GM13977 (cell line): ENCODE measurements around the gene RAPGEF3.

ENCODE experiments used
- DNase-seq: peaks from one replicate; pipeline ENCODE4 v3.0.0; 2012; ENCODE audit warnings: low spot score
- CTCF ChIP-seq: IDR thresholded peaks from 2 replicates; pipeline ENCODE4 v1.5.1; 2012; ENCODE audit warnings: mild to moderate bottlenecking, control low read depth; ENCODE audit not compliant: insufficient read depth; ENCODE audit errors: extremely low read depth, missing control alignments
- in situ Hi-C: fragments of 300-500 bp; cut with MboI; formaldehyde crosslinking; loops from one replicate; pipeline ENCODE4 v1.12.0; 2022; ENCODE audit warnings: low sequenced_read_pairs, low pct_unique_long_range_greater_than_20kb, mixed read lengths, inconsistent platforms; ENCODE audit not compliant: unreplicated experiment

The RAPGEF3 gene

DNA sequence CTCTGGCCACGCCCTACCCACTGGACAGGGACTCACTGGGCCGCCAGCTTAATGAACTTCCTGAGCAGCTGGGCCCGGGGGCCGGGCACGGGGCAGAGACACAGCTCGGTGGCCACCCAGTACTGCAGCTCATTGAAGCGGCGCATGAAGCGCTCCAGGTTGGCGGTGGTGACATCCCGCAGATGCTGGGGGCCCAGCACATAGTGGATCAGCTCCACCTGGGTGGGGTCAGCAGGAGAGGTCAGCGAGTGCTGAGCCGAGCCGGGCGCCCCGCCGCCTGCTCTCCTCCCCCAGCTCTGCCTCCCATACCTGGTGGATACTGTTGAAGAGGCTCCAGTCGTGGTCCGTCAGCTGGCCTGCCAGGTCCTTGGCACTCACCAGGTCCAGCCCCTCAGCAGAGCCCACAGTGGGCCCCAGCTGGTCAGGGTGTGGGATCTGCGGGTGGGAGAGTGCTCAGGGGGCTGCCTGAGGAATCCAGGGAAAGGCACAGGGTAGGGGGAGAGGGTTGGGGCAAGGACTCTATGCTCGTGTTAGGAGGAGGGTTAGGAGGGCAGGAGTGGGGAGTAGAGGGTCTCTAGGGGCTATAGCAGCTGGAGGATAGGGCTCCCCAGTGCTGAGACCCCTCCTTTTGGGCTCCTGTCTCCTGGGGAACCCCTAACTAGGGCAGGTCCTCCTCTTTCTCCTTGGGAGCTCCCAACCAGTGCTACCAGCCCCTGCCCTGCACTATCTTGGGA lies 17.9 kb downstream of the RAPGEF3 start:
- no peak for DNase-seq
- in situ Hi-C loops: loop anchor here (25.0 kb wide), 1 partner anchor 422 kb away; the partner anchor contains the start of gene ASB8
- TF ChIP-seq CTCF: peak; percentile 13

GRCh38 chr12:47739979-47740378 lies 18.7 kb downstream of the RAPGEF3 start:
- in situ Hi-C loops: loop anchor here (25.0 kb wide), 1 partner anchor 422 kb away; the partner anchor contains the start of gene ASB8
- DNase-seq: peak; percentile 78
- peak; percentile 17 for TF ChIP-seq CTCF

DNA sequence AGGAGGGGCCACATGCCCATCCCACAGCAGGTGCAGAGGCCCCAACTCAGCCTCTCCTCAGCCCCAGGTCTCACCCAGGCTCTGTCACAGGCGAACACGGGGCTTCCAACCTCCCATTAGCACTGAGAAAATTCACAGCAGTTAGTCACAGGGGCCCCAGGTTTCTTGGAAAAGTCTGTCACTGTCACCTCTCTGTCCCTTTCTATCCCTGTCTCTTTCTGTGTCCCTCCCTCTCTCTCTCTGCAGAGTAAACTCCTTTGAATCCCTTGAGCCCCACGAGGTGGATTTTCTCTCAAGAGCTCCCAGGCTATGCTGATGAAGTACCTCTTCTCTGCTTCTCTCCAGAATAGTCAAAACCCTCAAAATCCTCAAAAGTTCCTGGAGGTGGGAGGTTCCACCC lies 19.4 kb downstream of the RAPGEF3 start:
- in situ Hi-C loops: loop anchor here (25.0 kb wide), 1 partner anchor 423 kb away; the partner anchor contains the start of gene ASB8
- DNase-seq: no peak
- TF ChIP-seq CTCF: no peak

DNA sequence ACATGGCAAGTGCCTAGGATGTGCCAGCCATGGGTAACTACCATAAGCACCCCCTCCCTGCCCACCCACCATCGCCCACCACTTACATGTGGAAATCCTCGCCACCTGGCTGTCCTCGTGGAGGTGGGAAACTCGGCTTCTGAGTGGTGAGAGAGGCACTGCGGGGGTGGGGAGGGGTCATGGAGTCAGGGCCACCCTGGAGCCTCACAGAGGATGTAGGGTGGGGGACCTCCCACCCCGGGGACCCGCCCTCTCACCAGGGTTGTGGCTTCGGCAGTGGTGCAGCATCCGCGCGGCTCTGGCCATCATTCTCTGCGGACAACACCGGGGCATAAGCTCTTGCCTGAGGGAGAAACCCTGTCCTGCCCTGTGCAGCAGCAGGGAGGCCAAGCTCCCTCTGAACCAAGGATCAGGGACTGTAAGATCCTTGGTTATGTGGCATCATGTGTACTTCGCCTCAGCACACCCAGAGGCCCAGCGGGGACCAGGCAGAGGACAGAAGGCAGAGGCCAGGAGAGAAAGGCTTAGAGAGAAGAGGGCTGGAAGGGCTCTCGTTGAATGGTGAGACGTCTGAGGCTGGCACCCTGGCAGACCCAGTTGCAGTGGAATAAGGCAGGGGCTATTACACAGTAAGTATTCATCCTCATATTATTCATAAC lies 20.6 kb downstream of the RAPGEF3 start:
- TF ChIP-seq CTCF: no peak
- in situ Hi-C loops: loop anchor here (25.0 kb wide), 1 partner anchor 424 kb away; the partner anchor contains the start of gene ASB8

DNA sequence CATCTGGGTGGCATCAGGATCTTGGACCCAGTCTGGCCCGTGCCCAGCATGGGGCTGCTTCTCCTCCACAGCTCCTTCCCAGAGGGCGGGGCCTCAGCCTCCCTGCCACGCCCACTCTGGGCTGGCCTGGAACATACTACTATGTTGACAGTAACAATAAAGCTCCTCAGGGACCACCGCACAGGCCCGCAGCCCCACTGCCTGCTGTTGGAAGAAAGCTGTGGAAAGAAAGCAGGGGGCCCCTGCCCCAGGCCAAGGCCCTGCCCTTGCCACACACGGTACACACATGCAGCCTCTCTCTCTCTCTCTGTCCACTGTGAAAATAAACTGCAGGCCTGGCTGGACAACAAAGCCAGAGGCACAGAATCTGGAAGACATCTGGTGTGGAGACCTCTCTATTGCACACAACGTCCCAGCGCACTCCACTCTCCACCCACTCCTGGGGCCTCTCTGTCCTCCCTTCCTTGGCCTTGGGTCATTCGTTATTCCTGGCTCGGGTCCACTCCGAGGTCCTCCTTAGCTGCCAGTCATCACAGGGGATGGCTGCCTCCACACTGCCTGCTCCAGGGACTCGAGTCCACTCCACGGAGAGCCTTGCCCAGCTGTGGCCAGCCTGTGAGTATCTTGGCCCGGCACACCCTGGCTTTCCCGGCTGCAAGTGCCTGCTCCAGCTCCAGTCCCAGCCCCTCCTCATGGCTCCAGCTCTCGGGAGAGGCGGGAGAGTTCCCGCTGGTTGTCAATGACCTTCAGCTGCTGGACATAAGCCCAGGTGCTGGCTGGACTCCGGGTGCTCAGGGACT lies 21.6 kb downstream of the RAPGEF3 start:
- no peak for DNase-seq
- no peak for TF ChIP-seq CTCF
- in situ Hi-C loops: loop anchor here (25.0 kb wide), 1 partner anchor 425 kb away; the partner anchor contains the start of gene ASB8

More for the DNA sequence above, 20.6 kb downstream of the RAPGEF3 start:
- no peak for DNase-seq

DNA sequence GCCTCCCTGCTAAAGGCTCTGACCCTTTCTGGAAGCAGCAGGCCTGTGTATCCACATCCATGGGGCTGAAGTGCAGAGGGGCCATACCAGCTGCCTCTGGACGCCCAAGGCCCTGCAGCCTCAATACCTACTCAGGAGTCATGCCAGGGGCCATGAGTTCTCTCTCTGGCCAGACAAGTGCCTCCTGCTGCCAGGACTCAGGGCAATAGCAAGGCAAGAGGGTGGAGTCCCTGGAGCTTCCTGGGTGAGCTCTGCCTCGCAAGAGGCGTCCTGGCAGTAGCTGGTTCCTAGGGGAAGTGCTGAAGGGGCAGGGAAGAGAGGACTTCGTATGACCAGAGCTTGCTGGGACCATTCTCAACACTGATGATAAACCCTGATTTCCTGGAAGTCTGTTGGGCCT lies 22.5 kb downstream of the RAPGEF3 start:
- DNase-seq: no peak
- in situ Hi-C loops: loop anchor here (25.0 kb wide), 1 partner anchor 426 kb away; the partner anchor contains the start of gene ASB8
- no peak for TF ChIP-seq CTCF
